ENCODE data around the gene C19orf38. TPM values are rescaled to one million over a fixed set of nuclear protein-coding genes. Genes with fewer than 3 reads are reported as not detected.

C19orf38 gene
- total and polyA plus RNA-seq, 2 donors = 5.4 to 7.1 TPM

GRCh38 chr19:10899151-10899653, 51.0 kb downstream of the C19orf38 start:
- Histone ChIP-seq H3K27ac (ENCODE audit: low read depth in 1 of 2, low read length in 1 of 2) (no peak overlapping the region), H3K27me3 (ENCODE audit: control insufficient read depth in 2 of 2, insufficient read depth in 1 of 2, low read length in 1 of 2) (no peaks in the 10 kb centered on the region), H3K36me3 (ENCODE audit: control insufficient read depth in 2 of 2, insufficient read depth in 2 of 2, low read length in 1 of 2) (no peaks in the 10 kb centered on the region), H3K4me3 (ENCODE audit: low read length in 2 of 2) (no peak overlapping the region), H3K4me1 (ENCODE audit: control insufficient read depth in 2 of 2, insufficient read depth in 2 of 2, low read length in 2 of 2) (peaks cover 3 to 15% of the 10 kb centered on the region in 2 donors), H3K9me3 (ENCODE audit: control insufficient read depth in 2 of 2, insufficient read depth in 1 of 2, low read length in 1 of 2) (no peaks in the 10 kb centered on the region)
- WGBS = 95% methylated on average over 10 of the region's 10 CpGs
- DNase-seq (ENCODE audit: low read depth in 6 of 9, low spot score in 9 of 9) = no peak

GRCh38 chr19:10907925-10908324, 59.7 kb downstream of the C19orf38 start:
- WGBS = 97% methylated on average over 14 of the region's 14 CpGs
- Histone ChIP-seq H3K4me3 (ENCODE audit: low read length in 2 of 2) (no peak overlapping the region), H3K27me3 (ENCODE audit: control insufficient read depth in 2 of 2, insufficient read depth in 1 of 2, low read length in 1 of 2) (no peaks in the 10 kb centered on the region), H3K9me3 (ENCODE audit: control insufficient read depth in 2 of 2, insufficient read depth in 1 of 2, low read length in 1 of 2) (no peaks in the 10 kb centered on the region), H3K27ac (ENCODE audit: low read depth in 1 of 2, low read length in 1 of 2) (no peak overlapping the region), H3K4me1 (ENCODE audit: control insufficient read depth in 2 of 2, insufficient read depth in 2 of 2, low read length in 2 of 2) (no peaks in the 10 kb centered on the region), H3K36me3 (ENCODE audit: control insufficient read depth in 2 of 2, insufficient read depth in 2 of 2, low read length in 1 of 2) (peaks cover 33 to 51% of the 10 kb centered on the region in 2 donors)
- DNase-seq (ENCODE audit: low read depth in 6 of 9, low spot score in 9 of 9) = no peak

GRCh38 chr19:10908380-10908960, 60.3 kb downstream of the C19orf38 start:
- WGBS = 98% methylated on average over 17 of the region's 17 CpGs
- H3K9me3 ChIP-seq (ENCODE audit: control insufficient read depth in 2 of 2, insufficient read depth in 1 of 2, low read length in 1 of 2) = no peaks in the 10 kb centered on the region
- no peaks in the 10 kb centered on the region for H3K27me3 ChIP-seq (ENCODE audit: control insufficient read depth in 2 of 2, insufficient read depth in 1 of 2, low read length in 1 of 2)
- no peak overlapping the region for H3K4me3 ChIP-seq (ENCODE audit: low read length in 2 of 2)
- peaks cover 33 to 51% of the 10 kb centered on the region in 2 donors for H3K36me3 ChIP-seq (ENCODE audit: control insufficient read depth in 2 of 2, insufficient read depth in 2 of 2, low read length in 1 of 2)
- no peak overlapping the region for H3K27ac ChIP-seq (ENCODE audit: low read depth in 1 of 2, low read length in 1 of 2)
- DNase-seq (ENCODE audit: low read depth in 6 of 9, low spot score in 9 of 9) = no peak
- no peaks in the 10 kb centered on the region for H3K4me1 ChIP-seq (ENCODE audit: control insufficient read depth in 2 of 2, insufficient read depth in 2 of 2, low read length in 2 of 2)

- Histone ChIP-seq H3K27me3 (ENCODE audit: control insufficient read depth in 2 of 2, insufficient read depth in 1 of 2, low read length in 1 of 2) (no peaks in the 10 kb centered on the region), H3K36me3 (ENCODE audit: control insufficient read depth in 2 of 2, insufficient read depth in 2 of 2, low read length in 1 of 2) (peaks cover 41 to 50% of the 10 kb centered on the region in 2 donors), H3K9me3 (ENCODE audit: control insufficient read depth in 2 of 2, insufficient read depth in 1 of 2, low read length in 1 of 2) (no peaks in the 10 kb centered on the region), H3K4me3 (ENCODE audit: low read length in 2 of 2) (no peak overlapping the region), H3K27ac (ENCODE audit: low read depth in 1 of 2, low read length in 1 of 2) (no peak overlapping the region), H3K4me1 (ENCODE audit: control insufficient read depth in 2 of 2, insufficient read depth in 2 of 2, low read length in 2 of 2) (peaks cover 0 to 3% of the 10 kb centered on the region in 2 donors)
- 97% methylated on average over 31 of the region's 31 CpGs for WGBS
- no peak for DNase-seq (ENCODE audit: low read depth in 6 of 9, low spot score in 9 of 9)
These were observed 63.6 kb downstream of the C19orf38 start for GRCh38 chr19:10911579-10912363.

GRCh38 chr19:10912619-10913018, 64.4 kb downstream of the C19orf38 start:
- Histone ChIP-seq H3K36me3 (ENCODE audit: control insufficient read depth in 2 of 2, insufficient read depth in 2 of 2, low read length in 1 of 2) (peaks cover 39 to 49% of the 10 kb centered on the region in 2 donors), H3K4me3 (ENCODE audit: low read length in 2 of 2) (no peak overlapping the region), H3K27ac (ENCODE audit: low read depth in 1 of 2, low read length in 1 of 2) (no peak overlapping the region), H3K4me1 (ENCODE audit: control insufficient read depth in 2 of 2, insufficient read depth in 2 of 2, low read length in 2 of 2) (peaks cover 0 to 3% of the 10 kb centered on the region in 2 donors), H3K27me3 (ENCODE audit: control insufficient read depth in 2 of 2, insufficient read depth in 1 of 2, low read length in 1 of 2) (no peaks in the 10 kb centered on the region), H3K9me3 (ENCODE audit: control insufficient read depth in 2 of 2, insufficient read depth in 1 of 2, low read length in 1 of 2) (no peaks in the 10 kb centered on the region)
- no peak for DNase-seq (ENCODE audit: low read depth in 6 of 9, low spot score in 9 of 9)
- 98% methylated on average over 18 of the region's 18 CpGs for WGBS

- DNase-seq (ENCODE audit: low read depth in 6 of 9, low spot score in 9 of 9) = no peak
- H3K36me3 ChIP-seq (ENCODE audit: control insufficient read depth in 2 of 2, insufficient read depth in 2 of 2, low read length in 1 of 2) = peaks cover 36% of the 10 kb centered on the region in 2 donors
- WGBS = 98% methylated on average over 24 of the region's 24 CpGs
These were observed 65.6 kb downstream of the C19orf38 start for GRCh38 chr19:10913716-10914340.

GRCh38 chr19:10915130-10916091, 67.2 kb downstream of the C19orf38 start:
- peaks cover 46 to 48% of the 10 kb centered on the region in 2 donors for H3K36me3 ChIP-seq (ENCODE audit: control insufficient read depth in 2 of 2, insufficient read depth in 2 of 2, low read length in 1 of 2)
- H3K27ac ChIP-seq (ENCODE audit: low read depth in 1 of 2, low read length in 1 of 2) = no peak overlapping the region

More at GRCh38 chr19:10913716-10914340, 65.6 kb downstream of the C19orf38 start:
- H3K9me3 ChIP-seq (ENCODE audit: control insufficient read depth in 2 of 2, insufficient read depth in 1 of 2, low read length in 1 of 2) = no peaks in the 10 kb centered on the region
- no peak overlapping the region for H3K27ac ChIP-seq (ENCODE audit: low read depth in 1 of 2, low read length in 1 of 2)
- peaks cover 0 to 3% of the 10 kb centered on the region in 2 donors for H3K4me1 ChIP-seq (ENCODE audit: control insufficient read depth in 2 of 2, insufficient read depth in 2 of 2, low read length in 2 of 2)
- no peaks in the 10 kb centered on the region for H3K27me3 ChIP-seq (ENCODE audit: control insufficient read depth in 2 of 2, insufficient read depth in 1 of 2, low read length in 1 of 2)
- no peak overlapping the region for H3K4me3 ChIP-seq (ENCODE audit: low read length in 2 of 2)

GRCh38 chr19:10916602-10917001, 68.4 kb downstream of the C19orf38 start:
- no peaks in the 10 kb centered on the region for H3K9me3 ChIP-seq (ENCODE audit: control insufficient read depth in 2 of 2, insufficient read depth in 1 of 2, low read length in 1 of 2)
- no peak for DNase-seq (ENCODE audit: low read depth in 6 of 9, low spot score in 9 of 9)
- H3K4me3 ChIP-seq (ENCODE audit: low read length in 2 of 2) = no peak overlapping the region
- over 99% methylated on average over 6 of the region's 6 CpGs for WGBS
- no peak overlapping the region for H3K27ac ChIP-seq (ENCODE audit: low read depth in 1 of 2, low read length in 1 of 2)
- peaks cover 0 to 3% of the 10 kb centered on the region in 2 donors for H3K4me1 ChIP-seq (ENCODE audit: control insufficient read depth in 2 of 2, insufficient read depth in 2 of 2, low read length in 2 of 2)
- H3K27me3 ChIP-seq (ENCODE audit: control insufficient read depth in 2 of 2, insufficient read depth in 1 of 2, low read length in 1 of 2) = no peaks in the 10 kb centered on the region
- peaks cover 51 to 53% of the 10 kb centered on the region in 2 donors for H3K36me3 ChIP-seq (ENCODE audit: control insufficient read depth in 2 of 2, insufficient read depth in 2 of 2, low read length in 1 of 2)

More at GRCh38 chr19:10915130-10916091, 67.2 kb downstream of the C19orf38 start:
- H3K4me3 ChIP-seq (ENCODE audit: low read length in 2 of 2) = no peak overlapping the region
- 96% methylated on average over 19 of the region's 19 CpGs for WGBS
- DNase-seq (ENCODE audit: low read depth in 6 of 9, low spot score in 9 of 9) = no peak
- peaks cover 0 to 3% of the 10 kb centered on the region in 2 donors for H3K4me1 ChIP-seq (ENCODE audit: control insufficient read depth in 2 of 2, insufficient read depth in 2 of 2, low read length in 2 of 2)
- no peaks in the 10 kb centered on the region for H3K9me3 ChIP-seq (ENCODE audit: control insufficient read depth in 2 of 2, insufficient read depth in 1 of 2, low read length in 1 of 2)
- H3K27me3 ChIP-seq (ENCODE audit: control insufficient read depth in 2 of 2, insufficient read depth in 1 of 2, low read length in 1 of 2) = no peaks in the 10 kb centered on the region
